ENCODE data around the gene TTC32.

GRCh38 chr2:19883486-19883885 lies 18.3 kb downstream of the TTC32 start:
- TF ChIP-seq POLR2A (IDR thresholded peaks at IDR 0.05): no peak
- no peak for TF ChIP-seq CTCF (IDR thresholded peaks at IDR 0.05)

All from suprapubic skin (tissue), 3 donors.